ENCODE results near the gene SLC2A3. TPM values are rescaled to one million over a fixed set of nuclear protein-coding genes. Genes with fewer than 3 reads are reported as not detected.
"Not testable (repeated sequence)": the region's sequence is repeated elsewhere in the genome, so short reads cannot be mapped to it uniquely, and the experiment has no call there.

The SLC2A3 gene
- total and polyA plus RNA-seq, 4 donors, result 2.1 to 20.6 (median 7.0) TPM

GRCh38 chr12:7915661-7916403 is 20.2 kb downstream of the SLC2A3 start:
- Histone ChIP-seq H3K9me3 (ENCODE audit: control insufficient read depth in 4 of 4, low read length in 3 of 4) (no peaks in the 10 kb centered on the region), H3K27me3 (ENCODE audit: control insufficient read depth in 4 of 4, insufficient read depth in 4 of 4, low read length in 3 of 4) (no peaks in the 10 kb centered on the region), H3K27ac (ENCODE audit: low read depth in 1 of 2, low read length in 2 of 2) (no peak overlapping the region), H3K36me3 (ENCODE audit: control insufficient read depth in 4 of 4, insufficient read depth in 3 of 4, low read depth in 1 of 4, low read length in 3 of 4) (no peaks in the 10 kb centered on the region), H3K4me1 (ENCODE audit: control insufficient read depth in 4 of 4, insufficient read depth in 4 of 4, low read length in 3 of 4) (no peaks in the 10 kb centered on the region), H3K9ac (ENCODE audit: low read depth in 1 of 2, low read length in 2 of 2) (no peak overlapping the region), H3K4me3 (ENCODE audit: low read depth in 1 of 3, low read length in 3 of 3) (no peak overlapping the region)
- TF ChIP-seq CTCF (IDR thresholded peaks at IDR 0.05; ENCODE audit: low read depth, low read length, missing input control), result no peak
- TF ChIP-seq YY1 (IDR thresholded peaks at IDR 0.05), result no peak
- TF ChIP-seq, protein P1, sequence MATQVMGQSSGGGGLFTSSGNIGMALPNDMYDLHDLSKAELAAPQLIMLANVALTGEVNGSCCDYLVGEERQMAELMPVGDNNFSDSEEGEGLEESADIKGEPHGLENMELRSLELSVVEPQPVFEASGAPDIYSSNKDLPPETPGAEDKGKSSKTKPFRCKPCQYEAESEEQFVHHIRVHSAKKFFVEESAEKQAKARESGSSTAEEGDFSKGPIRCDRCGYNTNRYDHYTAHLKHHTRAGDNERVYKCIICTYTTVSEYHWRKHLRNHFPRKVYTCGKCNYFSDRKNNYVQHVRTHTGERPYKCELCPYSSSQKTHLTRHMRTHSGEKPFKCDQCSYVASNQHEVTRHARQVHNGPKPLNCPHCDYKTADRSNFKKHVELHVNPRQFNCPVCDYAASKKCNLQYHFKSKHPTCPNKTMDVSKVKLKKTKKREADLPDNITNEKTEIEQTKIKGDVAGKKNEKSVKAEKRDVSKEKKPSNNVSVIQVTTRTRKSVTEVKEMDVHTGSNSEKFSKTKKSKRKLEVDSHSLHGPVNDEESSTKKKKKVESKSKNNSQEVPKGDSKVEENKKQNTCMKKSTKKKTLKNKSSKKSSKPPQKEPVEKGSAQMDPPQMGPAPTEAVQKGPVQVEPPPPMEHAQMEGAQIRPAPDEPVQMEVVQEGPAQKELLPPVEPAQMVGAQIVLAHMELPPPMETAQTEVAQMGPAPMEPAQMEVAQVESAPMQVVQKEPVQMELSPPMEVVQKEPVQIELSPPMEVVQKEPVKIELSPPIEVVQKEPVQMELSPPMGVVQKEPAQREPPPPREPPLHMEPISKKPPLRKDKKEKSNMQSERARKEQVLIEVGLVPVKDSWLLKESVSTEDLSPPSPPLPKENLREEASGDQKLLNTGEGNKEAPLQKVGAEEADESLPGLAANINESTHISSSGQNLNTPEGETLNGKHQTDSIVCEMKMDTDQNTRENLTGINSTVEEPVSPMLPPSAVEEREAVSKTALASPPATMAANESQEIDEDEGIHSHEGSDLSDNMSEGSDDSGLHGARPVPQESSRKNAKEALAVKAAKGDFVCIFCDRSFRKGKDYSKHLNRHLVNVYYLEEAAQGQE (IDR thresholded peaks at IDR 0.05), result no peak
- no peak for TF ChIP-seq HNF4G (IDR thresholded peaks at IDR 0.05)
- TF ChIP-seq RAD21 (IDR thresholded peaks at IDR 0.05), result no peak
- TF ChIP-seq, protein P2, sequence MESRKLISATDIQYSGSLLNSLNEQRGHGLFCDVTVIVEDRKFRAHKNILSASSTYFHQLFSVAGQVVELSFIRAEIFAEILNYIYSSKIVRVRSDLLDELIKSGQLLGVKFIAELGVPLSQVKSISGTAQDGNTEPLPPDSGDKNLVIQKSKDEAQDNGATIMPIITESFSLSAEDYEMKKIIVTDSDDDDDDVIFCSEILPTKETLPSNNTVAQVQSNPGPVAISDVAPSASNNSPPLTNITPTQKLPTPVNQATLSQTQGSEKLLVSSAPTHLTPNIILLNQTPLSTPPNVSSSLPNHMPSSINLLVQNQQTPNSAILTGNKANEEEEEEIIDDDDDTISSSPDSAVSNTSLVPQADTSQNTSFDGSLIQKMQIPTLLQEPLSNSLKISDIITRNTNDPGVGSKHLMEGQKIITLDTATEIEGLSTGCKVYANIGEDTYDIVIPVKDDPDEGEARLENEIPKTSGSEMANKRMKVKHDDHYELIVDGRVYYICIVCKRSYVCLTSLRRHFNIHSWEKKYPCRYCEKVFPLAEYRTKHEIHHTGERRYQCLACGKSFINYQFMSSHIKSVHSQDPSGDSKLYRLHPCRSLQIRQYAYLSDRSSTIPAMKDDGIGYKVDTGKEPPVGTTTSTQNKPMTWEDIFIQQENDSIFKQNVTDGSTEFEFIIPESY (IDR thresholded peaks at IDR 0.05), result no peak
- TF ChIP-seq FOXA2 (IDR thresholded peaks at IDR 0.05), result no peak
- no peak for TF ChIP-seq TAF1 (conservative IDR thresholded peaks at IDR 0.05)
- TF ChIP-seq JUND (IDR thresholded peaks at IDR 0.05), result no peak
- TF ChIP-seq NR2F2 (IDR thresholded peaks at IDR 0.05), result no peak
- TF ChIP-seq RXRA (IDR thresholded peaks at IDR 0.05), result no peak
- no peak for TF ChIP-seq SP1 (IDR thresholded peaks at IDR 0.05)
- TF ChIP-seq MAX (IDR thresholded peaks at IDR 0.05), result no peak
- DNase-seq (ENCODE audit: low spot score), result no peak
- 51% methylated on average over 36 of the region's 38 CpGs for WGBS

DNA sequence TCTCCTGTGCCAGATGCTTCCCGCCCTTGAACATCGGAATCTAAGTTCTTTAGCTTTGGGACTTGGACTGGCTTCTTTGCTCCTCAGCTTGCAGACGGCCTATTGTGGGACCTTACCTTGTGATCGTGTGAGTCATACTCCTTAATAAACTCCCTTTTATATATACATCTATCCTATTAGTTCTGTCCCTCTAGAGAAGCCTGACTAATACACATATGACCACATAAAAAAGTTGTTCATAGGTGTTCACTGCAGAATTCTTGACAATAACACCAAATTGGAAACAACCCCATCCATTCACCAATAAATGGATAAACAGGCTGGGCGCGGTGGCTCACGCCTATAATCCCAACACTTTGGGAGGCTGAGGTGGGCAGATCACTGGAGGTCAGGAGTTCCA is 25.9 kb downstream of the SLC2A3 start:
- DNase-seq (ENCODE audit: low spot score); H3K27me3 ChIP-seq (ENCODE audit: control insufficient read depth in 4 of 4, insufficient read depth in 4 of 4, low read length in 3 of 4); H3K9ac ChIP-seq (ENCODE audit: low read depth in 1 of 2, low read length in 2 of 2); H3K27ac ChIP-seq (ENCODE audit: low read depth in 1 of 2, low read length in 2 of 2); H3K4me1 ChIP-seq (ENCODE audit: control insufficient read depth in 4 of 4, insufficient read depth in 4 of 4, low read length in 3 of 4); H3K9me3 ChIP-seq (ENCODE audit: control insufficient read depth in 4 of 4, low read length in 3 of 4); H3K36me3 ChIP-seq (ENCODE audit: control insufficient read depth in 4 of 4, insufficient read depth in 3 of 4, low read depth in 1 of 4, low read length in 3 of 4); H3K4me3 ChIP-seq (ENCODE audit: low read depth in 1 of 3, low read length in 3 of 3): not testable (repeated sequence)
- 86% methylated on average over 7 of the region's 7 CpGs for WGBS

Data from liver (tissue), 9 donors.